Stimulated activated CD4-positive, alpha-beta T cell treated with anti-CD3 and anti-CD28 coated beads, Interleukin-4, amount 100 ng/mL, for 4 hours (primary cell): Measurements from ENCODE around the gene PCSK5.
"Not testable (repeated sequence)": the region's sequence is repeated elsewhere in the genome, so short reads cannot be mapped to it uniquely, and the experiment has no call there.

Experiments used
- DNase-seq, 2 experiments: peaks; one replicate each; pipeline ENCODE4 v3.0.0-alpha.2; 2020

Gene PCSK5

GRCh38 chr9:76022317-76022716 lies 131.8 kb downstream of the PCSK5 start:
- no peak for DNase-seq

GRCh38 chr9:76023715-76024195 lies 133.3 kb downstream of the PCSK5 start:
- DNase-seq, result peak in 1 of 2 experiments; percentile 36

GRCh38 chr9:76025286-76025685 lies 134.8 kb downstream of the PCSK5 start:
- no peak for DNase-seq

GRCh38 chr9:76026796-76027195 lies 136.3 kb downstream of the PCSK5 start:
- no peak for DNase-seq

- DNase-seq, result no peak
These were observed 136.9 kb downstream of the PCSK5 start for GRCh38 chr9:76027416-76027815.

- no peak for DNase-seq
These were observed 137.4 kb downstream of the PCSK5 start for GRCh38 chr9:76027861-76028260.

- DNase-seq, result no peak
These were observed 141.7 kb downstream of the PCSK5 start for GRCh38 chr9:76032038-76032796.

GRCh38 chr9:76032797-76033373 lies 142.4 kb downstream of the PCSK5 start:
- DNase-seq, result no peak

- no peak for DNase-seq
These were observed 143.6 kb downstream of the PCSK5 start for GRCh38 chr9:76034049-76034448.

GRCh38 chr9:76036762-76037161 lies 146.3 kb downstream of the PCSK5 start:
- no peak for DNase-seq

- no peak for DNase-seq
These were observed 147.2 kb downstream of the PCSK5 start for GRCh38 chr9:76037587-76038225.

- DNase-seq, result no peak
These were observed 148.0 kb downstream of the PCSK5 start for GRCh38 chr9:76038431-76038830.

- no peak for DNase-seq
These were observed 153.9 kb downstream of the PCSK5 start for GRCh38 chr9:76044266-76044819.

GRCh38 chr9:76045221-76045620 lies 154.7 kb downstream of the PCSK5 start:
- DNase-seq, result no peak

GRCh38 chr9:76049341-76049740 lies 158.9 kb downstream of the PCSK5 start:
- no peak for DNase-seq

GRCh38 chr9:76067696-76068095 lies 177.2 kb downstream of the PCSK5 start:
- no peak for DNase-seq

- no peak for DNase-seq
These were observed 187.1 kb downstream of the PCSK5 start for GRCh38 chr9:76077537-76077936.

- DNase-seq, result not testable (repeated sequence)
These were observed 190.8 kb downstream of the PCSK5 start for GRCh38 chr9:76081281-76081680.

- DNase-seq, result no peak
These were observed 191.6 kb downstream of the PCSK5 start for GRCh38 chr9:76082057-76082456.

- DNase-seq, result no peak
These were observed 195.1 kb downstream of the PCSK5 start for GRCh38 chr9:76085596-76085995.

GRCh38 chr9:76086539-76086938 lies 196.1 kb downstream of the PCSK5 start:
- DNase-seq, result no peak

- DNase-seq, result no peak
These were observed 197.5 kb downstream of the PCSK5 start for GRCh38 chr9:76087976-76088375.

- no peak for DNase-seq
These were observed 199.9 kb downstream of the PCSK5 start for GRCh38 chr9:76090330-76090729.

GRCh38 chr9:76090909-76091308 lies 200.4 kb downstream of the PCSK5 start:
- DNase-seq, result no peak
